Measurements from ENCODE around the gene CHD1L.

The CHD1L gene

DNA sequence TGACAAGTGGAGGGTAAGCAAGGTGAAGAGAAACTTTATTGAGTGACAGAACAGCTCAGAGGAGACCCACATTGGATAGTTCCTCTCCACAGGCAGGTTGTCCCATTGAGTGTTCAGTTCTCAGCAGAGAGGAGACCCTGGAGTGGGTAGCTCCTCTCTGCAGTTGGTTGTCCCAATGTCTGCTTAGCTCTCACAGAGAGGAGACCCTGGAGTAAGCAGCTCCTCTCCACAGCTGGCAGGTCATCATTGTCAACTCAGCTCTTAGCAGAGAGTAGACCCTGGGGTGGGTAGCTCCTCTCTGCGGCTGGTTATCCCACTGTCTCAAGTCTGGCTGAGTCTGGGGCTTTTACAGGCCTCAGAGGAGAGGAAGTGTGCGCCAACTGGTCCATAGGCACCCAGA is 6.0 kb upstream of the CHD1L start:
- H3K79me2 ChIP-seq (ENCODE audit: insufficient read depth, low read length) = no peaks in the 10 kb centered on the region
- no peak overlapping the region for H3K4me3 ChIP-seq (ENCODE audit: low read length, poor library complexity, severe bottlenecking)
- H3K36me3 ChIP-seq (ENCODE audit: insufficient read depth, low read length) = no peaks in the 10 kb centered on the region
- H3K9ac ChIP-seq (ENCODE audit: low read depth, low read length, poor library complexity, severe bottlenecking) = no peak overlapping the region
- peaks cover 14% of the 10 kb centered on the region; the same call in 1 of the 2 replicates for H3K9me3 ChIP-seq (ENCODE audit: insufficient read depth, low read depth, low read length)
- H4K20me1 ChIP-seq (ENCODE audit: insufficient read depth, low read length, poor library complexity, severe bottlenecking) = no peaks in the 10 kb centered on the region
- no peaks in the 10 kb centered on the region for H3K4me1 ChIP-seq (ENCODE audit: insufficient read depth, low read length, poor library complexity, severe bottlenecking)
- no peak overlapping the region for H3K4me2 ChIP-seq (ENCODE audit: low read depth, low read length, poor library complexity, severe bottlenecking)
- no peaks in the 10 kb centered on the region for H3F3A ChIP-seq (ENCODE audit: low read depth)
- no peak overlapping the region for H2AFZ ChIP-seq (ENCODE audit: low read length)
- TF ChIP-seq, protein P1, sequence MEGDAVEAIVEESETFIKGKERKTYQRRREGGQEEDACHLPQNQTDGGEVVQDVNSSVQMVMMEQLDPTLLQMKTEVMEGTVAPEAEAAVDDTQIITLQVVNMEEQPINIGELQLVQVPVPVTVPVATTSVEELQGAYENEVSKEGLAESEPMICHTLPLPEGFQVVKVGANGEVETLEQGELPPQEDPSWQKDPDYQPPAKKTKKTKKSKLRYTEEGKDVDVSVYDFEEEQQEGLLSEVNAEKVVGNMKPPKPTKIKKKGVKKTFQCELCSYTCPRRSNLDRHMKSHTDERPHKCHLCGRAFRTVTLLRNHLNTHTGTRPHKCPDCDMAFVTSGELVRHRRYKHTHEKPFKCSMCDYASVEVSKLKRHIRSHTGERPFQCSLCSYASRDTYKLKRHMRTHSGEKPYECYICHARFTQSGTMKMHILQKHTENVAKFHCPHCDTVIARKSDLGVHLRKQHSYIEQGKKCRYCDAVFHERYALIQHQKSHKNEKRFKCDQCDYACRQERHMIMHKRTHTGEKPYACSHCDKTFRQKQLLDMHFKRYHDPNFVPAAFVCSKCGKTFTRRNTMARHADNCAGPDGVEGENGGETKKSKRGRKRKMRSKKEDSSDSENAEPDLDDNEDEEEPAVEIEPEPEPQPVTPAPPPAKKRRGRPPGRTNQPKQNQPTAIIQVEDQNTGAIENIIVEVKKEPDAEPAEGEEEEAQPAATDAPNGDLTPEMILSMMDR (conservative IDR thresholded peaks at IDR 0.05; ENCODE audit: low read length) = no peak
- no peak for TF ChIP-seq EZH2phosphoT487 (IDR thresholded peaks at IDR 0.05; ENCODE audit: borderline replicate concordance)
- H3K9me2 ChIP-seq (replicated peaks; ENCODE audit: low read depth, low read length) = no peaks in the 10 kb centered on the region
- no peaks in the 10 kb centered on the region for H3K27me3 ChIP-seq (ENCODE audit: insufficient read depth, low read length, poor library complexity, severe bottlenecking)

DNA sequence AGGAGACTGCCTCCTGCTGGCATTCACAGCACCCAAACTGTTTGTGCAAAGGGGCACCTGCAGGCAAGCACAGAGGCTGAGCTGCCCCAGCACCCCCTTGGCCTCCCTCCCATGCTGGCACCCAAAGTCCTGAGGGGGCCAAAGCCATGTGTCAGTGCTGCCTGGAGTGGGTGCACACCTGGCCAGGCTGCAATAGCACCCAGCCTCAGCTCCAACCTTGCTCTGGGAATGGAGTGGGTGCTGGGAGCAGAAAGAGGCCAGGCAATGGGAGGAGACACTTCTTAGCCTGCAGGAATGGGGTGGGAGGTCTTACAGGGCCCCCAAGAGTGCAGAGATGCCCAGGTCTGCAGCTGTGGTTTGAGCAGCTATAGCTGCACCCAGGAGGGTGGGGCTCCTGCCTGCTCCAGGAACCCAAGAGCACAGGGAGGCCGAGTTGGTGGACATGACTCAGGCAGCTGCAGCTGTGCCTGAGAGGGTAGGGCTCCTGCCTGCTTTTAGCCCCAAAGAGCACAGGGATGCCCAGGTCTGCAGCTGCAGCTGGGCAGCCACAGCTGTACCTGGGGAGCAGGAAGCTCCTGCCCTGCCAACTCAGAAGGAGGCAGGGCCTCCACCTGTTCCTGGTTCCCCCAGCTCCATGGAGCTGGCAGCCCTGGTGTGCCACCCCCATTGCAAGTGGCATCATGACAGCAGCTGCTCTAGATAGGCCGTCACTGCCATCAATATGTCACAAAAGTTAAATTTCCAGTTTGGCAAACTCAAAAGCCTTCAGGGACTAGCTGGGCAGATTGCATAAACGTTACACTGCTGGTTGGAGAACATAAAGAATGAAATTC is 5.3 kb upstream of the CHD1L start:
- Histone ChIP-seq H3K4me2 (ENCODE audit: low read depth, low read length, poor library complexity, severe bottlenecking) (no peak overlapping the region), H3F3A (ENCODE audit: low read depth) (no peaks in the 10 kb centered on the region), H3K4me3 (ENCODE audit: low read length, poor library complexity, severe bottlenecking) (no peak overlapping the region), H2AFZ (ENCODE audit: low read length) (no peak overlapping the region), H3K9me2 (replicated peaks; ENCODE audit: low read depth, low read length) (no peaks in the 10 kb centered on the region), H4K20me1 (ENCODE audit: insufficient read depth, low read length, poor library complexity, severe bottlenecking) (no peaks in the 10 kb centered on the region), H3K79me2 (ENCODE audit: insufficient read depth, low read length) (no peaks in the 10 kb centered on the region), H3K9me3 (ENCODE audit: insufficient read depth, low read depth, low read length) (peaks cover 14% of the 10 kb centered on the region; the same call in 1 of the 2 replicates), H3K4me1 (ENCODE audit: insufficient read depth, low read length, poor library complexity, severe bottlenecking) (peaks cover 5% of the 10 kb centered on the region), H3K36me3 (ENCODE audit: insufficient read depth, low read length) (no peaks in the 10 kb centered on the region), H3K9ac (ENCODE audit: low read depth, low read length, poor library complexity, severe bottlenecking) (no peak overlapping the region), H3K27me3 (ENCODE audit: insufficient read depth, low read length, poor library complexity, severe bottlenecking) (no peaks in the 10 kb centered on the region)
- TF ChIP-seq, protein P1 (conservative IDR thresholded peaks at IDR 0.05; ENCODE audit: low read length) = no peak
- no peak for TF ChIP-seq EZH2phosphoT487 (IDR thresholded peaks at IDR 0.05; ENCODE audit: borderline replicate concordance)

DNA sequence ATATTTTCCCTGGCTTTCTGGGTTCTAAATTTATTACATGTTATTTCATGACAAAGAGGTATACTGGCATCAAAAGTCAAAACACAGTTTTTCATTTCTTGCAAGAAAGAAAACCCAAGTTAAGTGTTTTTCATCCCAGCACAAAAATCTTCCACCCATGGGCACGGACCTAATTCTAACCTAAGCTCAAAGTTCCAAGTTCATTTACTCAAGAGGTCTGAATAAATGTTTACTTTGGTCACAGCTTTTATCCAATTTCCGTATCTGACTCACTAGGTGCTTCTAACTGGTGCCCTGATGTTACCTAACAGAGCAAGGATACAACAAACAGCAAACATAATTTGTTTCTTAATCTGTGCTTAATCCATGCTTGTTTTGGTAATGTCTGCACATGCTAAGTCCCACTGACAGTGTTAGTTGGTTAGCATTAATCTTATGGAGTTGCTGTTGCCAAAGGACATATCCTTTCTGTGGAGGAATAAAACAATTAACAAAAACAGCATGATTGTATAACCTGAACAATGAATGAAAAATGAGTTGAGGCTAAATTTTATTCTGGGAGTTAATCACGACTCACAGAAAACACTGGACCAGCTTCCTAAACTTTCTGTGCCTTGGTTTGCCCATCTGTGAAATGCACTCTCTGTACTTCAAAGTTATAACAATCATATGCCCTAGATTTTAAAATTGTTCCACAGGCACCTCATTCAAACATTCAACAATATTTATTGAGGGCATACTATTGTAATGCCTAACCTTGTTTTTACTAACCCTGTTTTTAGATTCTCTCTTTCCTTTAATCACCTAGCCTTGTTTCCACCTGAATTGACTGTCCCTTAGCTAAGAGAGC is 4.2 kb upstream of the CHD1L start:
- peaks cover 3% of the 10 kb centered on the region for H4K20me1 ChIP-seq (ENCODE audit: insufficient read depth, low read length, poor library complexity, severe bottlenecking)
- no peak overlapping the region for H3K4me2 ChIP-seq (ENCODE audit: low read depth, low read length, poor library complexity, severe bottlenecking)
- H3K27me3 ChIP-seq (ENCODE audit: insufficient read depth, low read length, poor library complexity, severe bottlenecking) = no peaks in the 10 kb centered on the region
- no peak overlapping the region for H3K9ac ChIP-seq (ENCODE audit: low read depth, low read length, poor library complexity, severe bottlenecking)
- H3K36me3 ChIP-seq (ENCODE audit: insufficient read depth, low read length) = no peaks in the 10 kb centered on the region
- no peak overlapping the region for H2AFZ ChIP-seq (ENCODE audit: low read length)
- no peak overlapping the region for H3K4me3 ChIP-seq (ENCODE audit: low read length, poor library complexity, severe bottlenecking)
- H3K79me2 ChIP-seq (ENCODE audit: insufficient read depth, low read length) = peaks cover 6% of the 10 kb centered on the region
- no peak for TF ChIP-seq EZH2phosphoT487 (IDR thresholded peaks at IDR 0.05; ENCODE audit: borderline replicate concordance)
- TF ChIP-seq, protein P1 (conservative IDR thresholded peaks at IDR 0.05; ENCODE audit: low read length) = no peak
- peaks cover 14% of the 10 kb centered on the region; the same call in 1 of the 2 replicates for H3K9me3 ChIP-seq (ENCODE audit: insufficient read depth, low read depth, low read length)
- no peaks in the 10 kb centered on the region for H3K9me2 ChIP-seq (replicated peaks; ENCODE audit: low read depth, low read length)
- peaks cover 5% of the 10 kb centered on the region for H3K4me1 ChIP-seq (ENCODE audit: insufficient read depth, low read length, poor library complexity, severe bottlenecking)
- H3F3A ChIP-seq (ENCODE audit: low read depth) = no peaks in the 10 kb centered on the region

All from Loucy (cell line).